Brain microvascular endothelial cell (primary cell): ENCODE results near the gene LPCAT3.

Experiments used
- DNase-seq: peaks from one replicate; pipeline ENCODE4 v3.0.0-alpha.2; 2020
- H3K27ac ChIP-seq: fragments of 250-450 bp; sonication (Bioruptor Pico); 2 replicates; pipeline ENCODE4 v1.5.1; 2020; ENCODE audit warnings: mild to moderate bottlenecking, moderate library complexity
- H3K27me3 ChIP-seq: fragments of 250-450 bp; sonication (Bioruptor Pico); replicated peaks from 2 replicates; pipeline ENCODE4 v1.5.1; 2020; ENCODE audit warnings: mild to moderate bottlenecking
- H3K36me3 ChIP-seq: fragments of 250-450 bp; sonication (Bioruptor Pico); replicated peaks from 2 replicates; pipeline ENCODE4 v1.5.1; 2020; ENCODE audit warnings: mild to moderate bottlenecking
- H3K4me3 ChIP-seq: 2 replicates; pipeline ENCODE4 v1.5.1; 2011; ENCODE audit warnings: low read depth, mild to moderate bottlenecking, control low read depth, low read length, moderate library complexity
- in situ Hi-C: cut with HindIII; loops from 2 replicates; pipeline ENCODE4 v1.10.0; 2017; ENCODE audit warnings: low sequenced_read_pairs, low pct_ligation_motif_present
- TF ChIP-seq, protein P1 (sequence below): IDR thresholded peaks from 2 replicates; pipeline ENCODE4 v1.5.1; 2011; ENCODE audit warnings: low read depth, mild to moderate bottlenecking, moderate library complexity, low read length, control low read depth, inconsistent platforms; ENCODE audit errors: missing control alignments

Gene LPCAT3

GRCh38 chr12:6959805-6960592 is 58.3 kb downstream of the LPCAT3 start:
- no peak for DNase-seq
- in situ Hi-C loops, result no loop called here
- H3K27ac ChIP-seq, result no peak overlapping the region
- TF ChIP-seq, protein P1, sequence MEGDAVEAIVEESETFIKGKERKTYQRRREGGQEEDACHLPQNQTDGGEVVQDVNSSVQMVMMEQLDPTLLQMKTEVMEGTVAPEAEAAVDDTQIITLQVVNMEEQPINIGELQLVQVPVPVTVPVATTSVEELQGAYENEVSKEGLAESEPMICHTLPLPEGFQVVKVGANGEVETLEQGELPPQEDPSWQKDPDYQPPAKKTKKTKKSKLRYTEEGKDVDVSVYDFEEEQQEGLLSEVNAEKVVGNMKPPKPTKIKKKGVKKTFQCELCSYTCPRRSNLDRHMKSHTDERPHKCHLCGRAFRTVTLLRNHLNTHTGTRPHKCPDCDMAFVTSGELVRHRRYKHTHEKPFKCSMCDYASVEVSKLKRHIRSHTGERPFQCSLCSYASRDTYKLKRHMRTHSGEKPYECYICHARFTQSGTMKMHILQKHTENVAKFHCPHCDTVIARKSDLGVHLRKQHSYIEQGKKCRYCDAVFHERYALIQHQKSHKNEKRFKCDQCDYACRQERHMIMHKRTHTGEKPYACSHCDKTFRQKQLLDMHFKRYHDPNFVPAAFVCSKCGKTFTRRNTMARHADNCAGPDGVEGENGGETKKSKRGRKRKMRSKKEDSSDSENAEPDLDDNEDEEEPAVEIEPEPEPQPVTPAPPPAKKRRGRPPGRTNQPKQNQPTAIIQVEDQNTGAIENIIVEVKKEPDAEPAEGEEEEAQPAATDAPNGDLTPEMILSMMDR, result no peak
- H3K36me3 ChIP-seq, result peaks cover 6% of the 10 kb centered on the region
- H3K4me3 ChIP-seq, result no peak overlapping the region
- no peaks in the 10 kb centered on the region for H3K27me3 ChIP-seq

DNA sequence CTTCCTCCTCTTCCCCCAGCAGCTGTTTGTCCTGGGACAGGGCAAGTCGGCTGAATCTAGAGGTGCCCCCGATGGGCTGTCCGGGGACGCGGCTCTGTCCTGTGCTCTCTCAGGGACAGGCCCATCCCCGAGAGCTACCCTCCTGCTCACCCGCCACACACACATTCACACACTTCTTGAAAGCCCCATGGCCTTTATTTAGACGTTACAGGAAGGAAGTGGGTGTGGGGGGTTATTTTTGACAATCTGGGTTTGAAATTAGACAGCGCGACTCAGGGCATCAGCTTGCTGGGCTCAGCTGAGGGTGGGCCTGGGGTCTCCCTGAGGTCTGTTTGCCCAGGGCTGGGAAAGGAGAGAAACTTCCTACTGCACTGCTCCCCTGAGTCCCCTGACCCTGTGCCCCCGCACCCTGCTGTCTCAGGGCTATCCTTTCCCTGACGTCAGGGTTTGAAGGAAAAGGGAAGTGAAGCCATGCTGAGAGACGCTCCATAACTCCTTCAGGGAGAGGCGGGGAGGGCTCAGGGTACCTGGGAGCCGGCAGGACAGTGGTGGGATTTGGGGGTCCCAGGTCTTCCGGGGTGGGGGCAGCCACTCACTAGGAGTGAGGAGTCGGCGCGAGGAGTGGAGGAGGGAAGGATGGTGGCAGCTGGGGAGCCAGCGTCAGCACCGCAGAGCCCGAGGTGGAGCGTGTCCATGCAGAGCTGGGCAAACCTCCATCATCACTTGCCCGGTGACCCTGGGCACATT is 59.0 kb downstream of the LPCAT3 start:
- in situ Hi-C loops, result no loop called here
- Histone ChIP-seq H3K36me3 (no peaks in the 10 kb centered on the region), H3K27me3 (no peaks in the 10 kb centered on the region), H3K27ac (no peak overlapping the region), H3K4me3 (no peak overlapping the region)
- no peak for DNase-seq
- TF ChIP-seq, protein P1, result no peak

DNA sequence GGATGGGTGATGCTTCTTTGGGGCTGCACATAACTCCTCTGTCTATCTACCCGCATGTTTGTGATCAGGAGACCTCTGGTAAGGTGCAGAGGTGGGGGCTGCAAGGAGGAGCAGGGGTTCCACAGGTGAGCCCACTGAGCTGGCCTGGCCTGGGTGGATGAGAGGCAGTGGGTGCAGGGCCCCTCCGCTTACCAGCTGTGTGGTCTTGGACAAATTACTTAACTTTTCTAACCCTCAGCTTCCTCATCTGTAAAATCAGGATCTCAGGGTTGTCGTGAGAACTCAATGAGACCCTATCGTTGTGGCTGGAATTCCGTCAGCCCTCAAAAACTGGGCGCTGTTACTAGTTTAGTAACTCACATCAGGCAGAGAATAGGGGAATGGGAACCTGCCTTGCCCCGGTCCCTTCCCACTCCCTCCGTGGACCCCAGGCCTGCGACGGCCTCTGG is 59.6 kb downstream of the LPCAT3 start:
- Histone ChIP-seq H3K27ac (no peak overlapping the region), H3K36me3 (no peaks in the 10 kb centered on the region), H3K4me3 (no peak overlapping the region), H3K27me3 (no peaks in the 10 kb centered on the region)
- DNase-seq, result no peak
- TF ChIP-seq, protein P1, result no peak
- in situ Hi-C loops, result no loop called here

GRCh38 chr12:6957741-6958608 is 60.3 kb downstream of the LPCAT3 start:
- Histone ChIP-seq H3K36me3 (no peaks in the 10 kb centered on the region), H3K27ac (no peak overlapping the region), H3K4me3 (no peak overlapping the region), H3K27me3 (no peaks in the 10 kb centered on the region)
- in situ Hi-C loops, result no loop called here
- TF ChIP-seq, protein P1, result no peak
- DNase-seq, result no peak

DNA sequence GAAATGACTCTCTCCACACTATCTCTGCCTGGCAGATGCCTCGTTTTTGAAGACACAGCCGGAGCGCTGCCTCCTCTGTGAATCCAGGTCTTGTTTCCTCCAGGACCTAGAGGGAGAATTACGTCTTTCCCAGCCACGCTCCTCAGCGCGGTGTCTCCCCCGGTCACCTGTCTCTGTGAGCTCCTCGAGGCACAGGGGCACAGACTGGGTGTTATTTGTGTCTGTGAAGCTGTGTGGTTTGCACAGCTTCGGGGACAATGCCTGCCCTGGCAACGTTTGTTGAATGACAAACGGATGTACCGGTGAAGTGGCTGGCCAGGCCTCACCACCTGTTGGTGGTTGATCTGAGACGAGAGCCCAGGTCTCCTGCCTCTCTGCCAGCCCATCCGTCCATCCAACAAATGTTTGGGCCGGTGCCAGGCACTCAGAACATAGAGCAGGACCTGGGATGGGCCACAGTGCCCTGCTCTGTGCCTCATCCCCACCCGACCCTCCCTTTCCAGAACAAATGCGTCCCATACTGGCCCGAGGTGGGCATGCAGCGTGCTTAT is 61.0 kb downstream of the LPCAT3 start:
- H3K4me3 ChIP-seq, result no peak overlapping the region
- TF ChIP-seq, protein P1, result no peak
- no peak for DNase-seq
- no peak overlapping the region for H3K27ac ChIP-seq
- H3K27me3 ChIP-seq, result no peaks in the 10 kb centered on the region
- no peaks in the 10 kb centered on the region for H3K36me3 ChIP-seq
- in situ Hi-C loops, result no loop called here
